IMR-90 (cell line): ENCODE results near the gene FGR. TPM values are rescaled to one million over a fixed set of nuclear protein-coding genes. Genes with fewer than 3 reads are reported as not detected.

Source experiments
- ATAC-seq: fragments of 200-7000 bp; cut with Tn5 transposase; 2 replicates; pipeline ENCODE4 v1.9.1; 2020; ENCODE audit warnings: low read depth, mild to moderate bottlenecking, moderate library complexity
- BruUV-seq: library from RNA; stranded (reverse); fragments of 400-500 nt; replicated peaks from 2 replicates; lab custom pipeline; 2021; lab: Mats Ljungman, UMichigan
- CTCF ChIA-PET: fragments of 300-600 bp; formaldehyde crosslinking; extraction: SDS; loops from one replicate; lab custom pipeline; 2021; ENCODE audit warnings: antibody characterized with exemption; lab: Yijun Ruan, JAX
- POLR2A ChIA-PET: fragments of 300-600 bp; sonication (Branson Sonifier 250); formaldehyde crosslinking; loops from one replicate; lab custom pipeline; 2022; ENCODE audit warnings: antibody characterized with exemption; ENCODE audit not compliant: unreplicated experiment; lab: Charles Lee
- DNase-seq: peaks from one replicate; pipeline ENCODE4 v3.0.0; 2013
- H2AFZ ChIP-seq: replicated peaks from 2 replicates; pipeline ENCODE3; 2013; ENCODE audit warnings: low read length, mild to moderate bottlenecking; ENCODE audit not compliant: poor library complexity
- H2AK5ac ChIP-seq: 2 replicates; pipeline ENCODE4 v1.6.1; 2013; ENCODE audit warnings: low read depth, low read length, inconsistent platforms
- H2AK9ac ChIP-seq: replicated peaks from 2 replicates; pipeline ENCODE3; 2013; ENCODE audit warnings: mild to moderate bottlenecking, low read depth, low read length, moderate library complexity; ENCODE audit not compliant: poor library complexity
- H2BK120ac ChIP-seq: 2 replicates; pipeline ENCODE4 v1.6.1; 2013; ENCODE audit warnings: low read depth, low read length, inconsistent platforms
- H2BK15ac ChIP-seq: 3 replicates; pipeline ENCODE4 v1.6.1; 2013; ENCODE audit warnings: low read depth, low read length, inconsistent platforms
- H2BK20ac ChIP-seq: 2 replicates; pipeline ENCODE4 v1.6.1; 2013; ENCODE audit warnings: low read depth, mild to moderate bottlenecking, inconsistent platforms, low read length, moderate library complexity
- H2BK5ac ChIP-seq: 2 replicates; pipeline ENCODE4 v1.6.1; 2013; ENCODE audit warnings: mild to moderate bottlenecking, low read depth, low read length, inconsistent platforms; ENCODE audit not compliant: poor library complexity, severe bottlenecking
- H3K14ac ChIP-seq: replicated peaks from 2 replicates; pipeline ENCODE4 v1.6.1; 2013; ENCODE audit warnings: low read depth, low read length, inconsistent platforms
- H3K18ac ChIP-seq: 2 replicates; pipeline ENCODE4 v1.6.1; 2013; ENCODE audit warnings: low read depth, low read length, control low read depth
- H3K23ac ChIP-seq: 2 replicates; pipeline ENCODE4 v1.6.1; 2013; ENCODE audit warnings: low read depth, low read length, inconsistent platforms
- H3K27ac ChIP-seq: 2 replicates; pipeline ENCODE4 v1.5.1; 2013; ENCODE audit warnings: mild to moderate bottlenecking, control low read depth, low read length; ENCODE audit not compliant: insufficient read depth
- H3K27me3 ChIP-seq: 2 replicates; pipeline ENCODE4 v1.6.1; 2013; ENCODE audit warnings: low read length; ENCODE audit not compliant: control insufficient read depth, insufficient read depth
- H3K36me3 ChIP-seq: 2 replicates; pipeline ENCODE4 v1.6.1; 2013; ENCODE audit warnings: low read length, mixed read lengths; ENCODE audit not compliant: control insufficient read depth, insufficient read depth
- H3K4ac ChIP-seq: 2 replicates; pipeline ENCODE4 v1.6.1; 2013; ENCODE audit warnings: low read depth, low read length, inconsistent platforms
- H3K4me1 ChIP-seq: 2 replicates; pipeline ENCODE4 v1.6.1; 2013; ENCODE audit warnings: low read length, mixed read lengths; ENCODE audit not compliant: control insufficient read depth, insufficient read depth
- H3K4me2 ChIP-seq: 2 replicates; pipeline ENCODE4 v1.6.1; 2013; ENCODE audit warnings: low read depth, mild to moderate bottlenecking, control low read depth, low read length, moderate library complexity
- H3K4me3 ChIP-seq: 2 replicates; pipeline ENCODE4 v1.5.1; 2013; ENCODE audit warnings: low read depth, mild to moderate bottlenecking, control low read depth, low read length, moderate library complexity; ENCODE audit not compliant: insufficient read depth
- H3K56ac ChIP-seq: 2 replicates; pipeline ENCODE4 v1.6.1; 2013; ENCODE audit warnings: low read length, inconsistent platforms; ENCODE audit not compliant: insufficient read depth; ENCODE audit errors: extremely low read depth
- H3K79me1 ChIP-seq, 2 experiments: 2 replicates each; pipeline ENCODE4 v1.6.1; 2013; ENCODE audit warnings: low read length in 2 of 2, inconsistent platforms in 1 of 2, low read depth in 1 of 2
- H3K9ac ChIP-seq: 2 replicates; pipeline ENCODE4 v1.6.1; 2013; ENCODE audit warnings: low read depth, low read length, control low read depth
- H3K9me1 ChIP-seq: 2 replicates; pipeline ENCODE4 v1.6.1; 2013; ENCODE audit warnings: low read length, inconsistent platforms; ENCODE audit not compliant: insufficient read depth
- H3K9me3 ChIP-seq: 2 replicates; pipeline ENCODE4 v1.6.1; 2013; ENCODE audit warnings: low read length; ENCODE audit not compliant: control insufficient read depth, insufficient read depth
- H4K20me1 ChIP-seq: 2 replicates; pipeline ENCODE4 v1.6.1; 2013; ENCODE audit warnings: low read length, inconsistent platforms; ENCODE audit not compliant: insufficient read depth
- H4K5ac ChIP-seq: 2 replicates; pipeline ENCODE4 v1.6.1; 2013; ENCODE audit warnings: mild to moderate bottlenecking, low read depth, low read length, control low read depth
- H4K8ac ChIP-seq, 2 experiments: 2 replicates each; pipeline ENCODE4 v1.6.1; 2013; ENCODE audit warnings: low read depth in 2 of 2, low read length in 2 of 2, control low read depth in 1 of 2, inconsistent platforms in 1 of 2
- H4K91ac ChIP-seq: 2 replicates; pipeline ENCODE4 v1.6.1; 2013; ENCODE audit warnings: low read depth, low read length, inconsistent platforms; ENCODE audit not compliant: insufficient read depth
- BHLHE40 ChIP-seq: fragments of 150-350 bp; IDR thresholded peaks from 2 replicates; pipeline ENCODE4 v1.6.1; 2016; ENCODE audit warnings: mild to moderate bottlenecking, low read depth, low read length
- CEBPB ChIP-seq: IDR thresholded peaks from 2 replicates; pipeline ENCODE4 v1.6.1; 2012; ENCODE audit warnings: low read depth, low read length, improper control_type of control experiment
- CHD1 ChIP-seq: IDR thresholded peaks from 2 replicates; pipeline ENCODE4 v1.6.1; 2012; ENCODE audit warnings: low read depth, low read length, improper control_type of control experiment
- ELK1 ChIP-seq: fragments of 150-350 bp; IDR thresholded peaks from 2 replicates; pipeline ENCODE4 v1.6.1; 2016; ENCODE audit warnings: low read depth, mild to moderate bottlenecking, low read length, moderate library complexity, borderline replicate concordance
- FOS ChIP-seq: fragments of 150-350 bp; IDR thresholded peaks from 2 replicates; pipeline ENCODE4 v1.6.1; 2016; ENCODE audit warnings: low read depth, low read length
- MAFK ChIP-seq: IDR thresholded peaks from 2 replicates; pipeline ENCODE4 v1.6.1; 2012; ENCODE audit warnings: low read depth, low read length, improper control_type of control experiment
- MAZ ChIP-seq: IDR thresholded peaks from 2 replicates; pipeline ENCODE4 v1.6.1; 2012; ENCODE audit warnings: low read depth, mild to moderate bottlenecking, low read length, improper control_type of control experiment, moderate library complexity, borderline replicate concordance
- MXI1 ChIP-seq: IDR thresholded peaks from 2 replicates; pipeline ENCODE4 v1.6.1; 2012; ENCODE audit warnings: low read depth, mild to moderate bottlenecking, low read length, moderate library complexity, borderline replicate concordance
- NFE2L2 ChIP-seq: fragments of 150-350 bp; IDR thresholded peaks from 2 replicates; pipeline ENCODE4 v1.6.1; 2016; ENCODE audit warnings: low read depth, mild to moderate bottlenecking, low read length
- POLR2A ChIP-seq: IDR thresholded peaks from 2 replicates; pipeline ENCODE4 v1.6.1; 2012; ENCODE audit warnings: mild to moderate bottlenecking, low read depth, low read length
- RAD21 ChIP-seq: IDR thresholded peaks from 2 replicates; pipeline ENCODE4 v1.6.1; 2012; ENCODE audit warnings: low read length, improper control_type of control experiment
- RCOR1 ChIP-seq: IDR thresholded peaks from 2 replicates; pipeline ENCODE4 v1.6.1; 2012; ENCODE audit warnings: mild to moderate bottlenecking, low read length, improper control_type of control experiment; ENCODE audit not compliant: insufficient replicate concordance
- RFX5 ChIP-seq: IDR thresholded peaks from 2 replicates; pipeline ENCODE4 v1.8.0; 2012; ENCODE audit warnings: low read depth, mild to moderate bottlenecking, low read length, moderate library complexity
- SMC3 ChIP-seq: fragments of 150-350 bp; IDR thresholded peaks from 2 replicates; pipeline ENCODE4 v1.6.1; 2016; ENCODE audit warnings: low read depth, mild to moderate bottlenecking, antibody characterized with exemption, low read length, moderate library complexity
- USF2 ChIP-seq: fragments of 150-350 bp; IDR thresholded peaks from 2 replicates; pipeline ENCODE4 v1.6.1; 2017; ENCODE audit warnings: mild to moderate bottlenecking, antibody characterized with exemption, low read length, low read depth
- WGBS, 2 experiments: methylation state at CpG; one replicate each; pipeline versions ENCODE4 v1.1.5 to v1.1.7; 2013; ENCODE audit warnings: missing lambda C conversion rate in 2 of 2; ENCODE audit not compliant: insufficient read length in 1 of 2; ENCODE audit errors: extremely low coverage in 2 of 2; 5-methylcytosine and 5-hydroxymethylcytosine counted together
- dilution Hi-C: fragments of 300-500 bp; cut with HindIII; formaldehyde crosslinking; loops from one replicate; pipeline ENCODE4 v1.14.3; 2018; ENCODE audit warnings: low sequenced_read_pairs; ENCODE audit not compliant: unreplicated experiment
- in situ Hi-C: fragments of 300-500 bp; cut with MboI; formaldehyde crosslinking; loops from 3 replicates; pipeline ENCODE4 v1.14.3; 2019; ENCODE audit warnings: low sequenced_read_pairs, inconsistent platforms, mixed read lengths
- intact Hi-C: fragments of 100-400 bp; cut with micrococcal nuclease; formaldehyde crosslinking; loops from 2 replicates; pipeline ENCODE4 v1.10.0; 2022
- polyA plus RNA-seq, 3 experiments: library from polyadenylated mRNA; depleted of rRNA; stranded (reverse); fragments of >200 nt; gene quantifications; 2 replicates each; pipeline ENCODE4 v1.2.3, GENCODE V29; 2012; ENCODE audit warnings: low replicate concordance in 1 of 3
- total RNA-seq: library from RNA; depleted of rRNA; stranded (reverse); fragments of >200 nt; gene quantifications from 2 replicates; pipeline ENCODE4 v1.2.3, GENCODE V29; 2012
- TF ChIP-seq, protein P1 (sequence below): conservative IDR thresholded peaks from 2 replicates; pipeline ENCODE4 v1.5.1; 2012; ENCODE audit warnings: mild to moderate bottlenecking, low read depth, low read length, improper control_type of control experiment

The FGR gene
- total and polyA plus RNA-seq, 2 of the 4 experiments (the other 2 are of a cell fraction) = not detected

DNA sequence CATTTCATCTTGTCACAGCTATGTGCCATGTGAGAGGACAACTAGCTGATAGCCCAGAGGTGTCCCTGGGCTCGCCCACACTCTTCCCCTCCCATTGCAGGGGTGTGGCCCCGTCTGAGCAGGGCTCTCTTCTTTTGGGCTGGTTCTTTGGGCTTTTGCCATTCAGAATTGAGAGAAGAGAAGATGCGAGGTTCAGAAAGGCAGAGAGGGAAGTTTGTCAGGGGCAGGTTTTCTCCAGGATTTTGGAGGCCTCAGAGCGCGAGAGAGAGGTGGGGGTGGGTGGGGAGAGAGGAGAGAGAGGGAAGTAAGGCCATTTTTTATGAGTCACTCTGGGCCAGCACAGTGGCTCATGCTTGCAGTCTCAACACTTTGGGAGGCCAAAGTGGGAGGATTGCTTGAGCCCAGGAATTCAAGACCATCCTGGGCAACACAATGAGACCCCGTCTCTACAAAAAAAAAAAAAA is 31.8 kb upstream of the FGR start:
- no peaks in the 10 kb centered on the region for H3K79me1 ChIP-seq
- H2BK15ac ChIP-seq = no peak overlapping the region
- dilution Hi-C loops (no loop called here), in situ Hi-C loops (loop anchor here (10.0 kb wide), 1 partner anchor 252 kb away; no protein-coding TSS in a partner anchor), intact Hi-C loops (no loop called here)
- no peak overlapping the region for H4K91ac ChIP-seq
- H4K5ac ChIP-seq = no peak overlapping the region
- no peak overlapping the region for H3K18ac ChIP-seq
- H2AFZ ChIP-seq = no peak overlapping the region
- ChIA-PET CTCF (interaction anchor here (0.6 to 0.7 kb wide), 3 partner anchors 9 to 60 kb away, joined by 4 to 5 read pairs (median 4); no protein-coding TSS in a partner anchor), POLR2A (no interaction called here)
- H3K56ac ChIP-seq = no peak overlapping the region
- no peak overlapping the region for H2BK5ac ChIP-seq
- no peak overlapping the region for H3K14ac ChIP-seq
- H3K9me1 ChIP-seq = no peaks in the 10 kb centered on the region
- H2BK20ac ChIP-seq = no peak overlapping the region
- no peak overlapping the region for H2AK9ac ChIP-seq
- H3K9me3 ChIP-seq = no peaks in the 10 kb centered on the region
- DNase-seq (no peak), ATAC-seq (no peak)
- H3K27me3 ChIP-seq = no peaks in the 10 kb centered on the region
- TF ChIP-seq BHLHE40 = no peak
- TF ChIP-seq POLR2A = no peak
- no peak for TF ChIP-seq SMC3
- no peak for TF ChIP-seq ELK1
- no peak for TF ChIP-seq FOS
- no peak for TF ChIP-seq RCOR1
- no peak for TF ChIP-seq MAFK
- TF ChIP-seq USF2 = no peak
- TF ChIP-seq NFE2L2 = no peak
- TF ChIP-seq, protein P1, sequence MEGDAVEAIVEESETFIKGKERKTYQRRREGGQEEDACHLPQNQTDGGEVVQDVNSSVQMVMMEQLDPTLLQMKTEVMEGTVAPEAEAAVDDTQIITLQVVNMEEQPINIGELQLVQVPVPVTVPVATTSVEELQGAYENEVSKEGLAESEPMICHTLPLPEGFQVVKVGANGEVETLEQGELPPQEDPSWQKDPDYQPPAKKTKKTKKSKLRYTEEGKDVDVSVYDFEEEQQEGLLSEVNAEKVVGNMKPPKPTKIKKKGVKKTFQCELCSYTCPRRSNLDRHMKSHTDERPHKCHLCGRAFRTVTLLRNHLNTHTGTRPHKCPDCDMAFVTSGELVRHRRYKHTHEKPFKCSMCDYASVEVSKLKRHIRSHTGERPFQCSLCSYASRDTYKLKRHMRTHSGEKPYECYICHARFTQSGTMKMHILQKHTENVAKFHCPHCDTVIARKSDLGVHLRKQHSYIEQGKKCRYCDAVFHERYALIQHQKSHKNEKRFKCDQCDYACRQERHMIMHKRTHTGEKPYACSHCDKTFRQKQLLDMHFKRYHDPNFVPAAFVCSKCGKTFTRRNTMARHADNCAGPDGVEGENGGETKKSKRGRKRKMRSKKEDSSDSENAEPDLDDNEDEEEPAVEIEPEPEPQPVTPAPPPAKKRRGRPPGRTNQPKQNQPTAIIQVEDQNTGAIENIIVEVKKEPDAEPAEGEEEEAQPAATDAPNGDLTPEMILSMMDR = no peak
- no peak for TF ChIP-seq CEBPB
- TF ChIP-seq CHD1 = no peak
- no peak for TF ChIP-seq RAD21
- TF ChIP-seq MXI1 = no peak
- no peak for TF ChIP-seq MAZ
- TF ChIP-seq RFX5 = no peak
- H4K20me1 ChIP-seq = peaks cover 3% of the 10 kb centered on the region; the same call in 1 of the 2 replicates
- H3K27ac ChIP-seq = no peak overlapping the region
- BruUV-seq = no TSS peak
- H4K8ac ChIP-seq = no peak overlapping the region
- no peak overlapping the region for H3K4me2 ChIP-seq
- no peak overlapping the region for H3K4ac ChIP-seq
- H3K36me3 ChIP-seq = no peaks in the 10 kb centered on the region
- H3K23ac ChIP-seq = no peak overlapping the region
- no peak overlapping the region for H3K4me3 ChIP-seq
- H3K4me1 ChIP-seq = peaks cover 3% of the 10 kb centered on the region; the same call in 1 of the 2 replicates
- no peak overlapping the region for H3K9ac ChIP-seq
- no CpG with 5 or more reads among the region's 6 CpGs for WGBS, 2 experiments
- H2AK5ac ChIP-seq = no peak overlapping the region
- no peak overlapping the region for H2BK120ac ChIP-seq
